Suprapubic skin (tissue), 3 donors: ENCODE data around the gene PDXP.

Experiments used
- CTCF ChIP-seq, 2 donors: fragments of 200-600 bp in 1 of 2; fragments of 450-650 bp in 1 of 2; sonication (generic) in 1 of 2; IDR thresholded peaks; one replicate each; pipeline ENCODE4 v1.5.1; 2016 to 2019; ENCODE audit warnings: antibody characterized with exemption in 2 of 2, mild to moderate bottlenecking in 1 of 2, moderate library complexity in 1 of 2
- POLR2AphosphoS5 ChIP-seq, 3 donors: sonication (generic); formaldehyde crosslinking; IDR thresholded peaks; one replicate each; pipeline ENCODE4 v1.6.1; 2017; ENCODE audit warnings: antibody characterized with exemption in 3 of 3

GRCh38 chr22:37701141-37701786 lies 42.7 kb downstream of the PDXP start:
- TF ChIP-seq CTCF (IDR thresholded peaks at IDR 0.05) (no peak), POLR2AphosphoS5 (IDR thresholded peaks at IDR 0.05) (no peak)
